Measurements from ENCODE around the gene IFNA13. TPM values are rescaled to one million over a fixed set of nuclear protein-coding genes. Genes with fewer than 3 reads are reported as not detected.
A peak's percentile ranks its signal among the peaks of the same experiment; 100 is the strongest.

IFNA13 gene
- not detected for polyA plus RNA-seq (2012; ENCODE audit: missing spikeins)

GRCh38 chr9:21367957-21368356, at the start of gene IFNA13:
TSS of gene IFNA13 (minus strand) at chr9:21368057. CDS start at chr9:21368010, 47 bp downstream.
- FAIRE-seq (peak; percentile 14), DNase-seq (ENCODE audit: insufficient read length) (no peak)

GRCh38 chr9:21415493-21416267, 47.8 kb upstream of the IFNA13 start:
- no peak for TF ChIP-seq POLR2A (IDR thresholded peaks at IDR 0.05; ENCODE audit: low read depth, low read length)
- no peak for TF ChIP-seq TAF1 (IDR thresholded peaks at IDR 0.05; ENCODE audit: borderline replicate concordance, low read depth, low read length)
- TF ChIP-seq POLR2AphosphoS5 (IDR thresholded peaks at IDR 0.05; ENCODE audit: low read depth, low read length), result no peak
- no peak for DNase-seq (ENCODE audit: insufficient read length)
- FAIRE-seq, result no peak

More at GRCh38 chr9:21367957-21368356, at the start of gene IFNA13:
- TF ChIP-seq TAF1 (IDR thresholded peaks at IDR 0.05; ENCODE audit: borderline replicate concordance, low read depth, low read length), result no peak
- TF ChIP-seq POLR2A (IDR thresholded peaks at IDR 0.05; ENCODE audit: low read depth, low read length), result no peak
- no peak for TF ChIP-seq POLR2AphosphoS5 (IDR thresholded peaks at IDR 0.05; ENCODE audit: low read depth, low read length)

- TF ChIP-seq POLR2A (IDR thresholded peaks at IDR 0.05; ENCODE audit: low read depth, low read length), result no peak
- no peak for TF ChIP-seq POLR2AphosphoS5 (IDR thresholded peaks at IDR 0.05; ENCODE audit: low read depth, low read length)
- no peak for TF ChIP-seq TAF1 (IDR thresholded peaks at IDR 0.05; ENCODE audit: borderline replicate concordance, low read depth, low read length)
- FAIRE-seq (no peak), DNase-seq (ENCODE audit: insufficient read length) (no peak)
These were observed 46.5 kb upstream of the IFNA13 start for GRCh38 chr9:21414220-21414940.

GRCh38 chr9:21413624-21414023, 45.8 kb upstream of the IFNA13 start:
- FAIRE-seq (no peak), DNase-seq (ENCODE audit: insufficient read length) (no peak)
- TF ChIP-seq TAF1 (IDR thresholded peaks at IDR 0.05; ENCODE audit: borderline replicate concordance, low read depth, low read length) (no peak), POLR2A (IDR thresholded peaks at IDR 0.05; ENCODE audit: low read depth, low read length) (no peak), POLR2AphosphoS5 (IDR thresholded peaks at IDR 0.05; ENCODE audit: low read depth, low read length) (no peak)

GRCh38 chr9:21413151-21413550, 45.3 kb upstream of the IFNA13 start:
- no peak for DNase-seq (ENCODE audit: insufficient read length)
- FAIRE-seq, result no peak
- TF ChIP-seq POLR2A (IDR thresholded peaks at IDR 0.05; ENCODE audit: low read depth, low read length), result no peak
- TF ChIP-seq POLR2AphosphoS5 (IDR thresholded peaks at IDR 0.05; ENCODE audit: low read depth, low read length), result no peak
- TF ChIP-seq TAF1 (IDR thresholded peaks at IDR 0.05; ENCODE audit: borderline replicate concordance, low read depth, low read length), result no peak

- no peak for TF ChIP-seq POLR2AphosphoS5 (IDR thresholded peaks at IDR 0.05; ENCODE audit: low read depth, low read length)
- TF ChIP-seq POLR2A (IDR thresholded peaks at IDR 0.05; ENCODE audit: low read depth, low read length), result no peak
- FAIRE-seq (no peak), DNase-seq (ENCODE audit: insufficient read length) (no peak)
These were observed 44.2 kb upstream of the IFNA13 start for GRCh38 chr9:21412107-21412506.

- no peak for TF ChIP-seq TAF1 (IDR thresholded peaks at IDR 0.05; ENCODE audit: borderline replicate concordance, low read depth, low read length)
- no peak for TF ChIP-seq POLR2AphosphoS5 (IDR thresholded peaks at IDR 0.05; ENCODE audit: low read depth, low read length)
- no peak for TF ChIP-seq POLR2A (IDR thresholded peaks at IDR 0.05; ENCODE audit: low read depth, low read length)
- DNase-seq (ENCODE audit: insufficient read length), result no peak
- FAIRE-seq, result no peak
These were observed 41.0 kb upstream of the IFNA13 start, which contains the start of gene IFNA8 for GRCh38 chr9:21408817-21409216. TSS of gene IFNA8 (plus strand) at chr9:21409117. CDS start at chr9:21409177, 60 bp downstream.

- FAIRE-seq (no peak), DNase-seq (ENCODE audit: insufficient read length) (no peak)
- TF ChIP-seq TAF1 (IDR thresholded peaks at IDR 0.05; ENCODE audit: borderline replicate concordance, low read depth, low read length) (no peak), POLR2AphosphoS5 (IDR thresholded peaks at IDR 0.05; ENCODE audit: low read depth, low read length) (no peak), POLR2A (IDR thresholded peaks at IDR 0.05; ENCODE audit: low read depth, low read length) (no peak)
These were observed 36.3 kb upstream of the IFNA13 start for GRCh38 chr9:21404146-21404545.

- TF ChIP-seq TAF1 (IDR thresholded peaks at IDR 0.05; ENCODE audit: borderline replicate concordance, low read depth, low read length), result no peak
- TF ChIP-seq POLR2A (IDR thresholded peaks at IDR 0.05; ENCODE audit: low read depth, low read length), result no peak
- no peak for TF ChIP-seq POLR2AphosphoS5 (IDR thresholded peaks at IDR 0.05; ENCODE audit: low read depth, low read length)
- DNase-seq (ENCODE audit: insufficient read length), result peak; percentile 1
- no peak for FAIRE-seq
These were observed 34.8 kb upstream of the IFNA13 start for GRCh38 chr9:21402386-21403251.

GRCh38 chr9:21399956-21400355, 32.1 kb upstream of the IFNA13 start:
- no peak for FAIRE-seq
- TF ChIP-seq POLR2AphosphoS5 (IDR thresholded peaks at IDR 0.05; ENCODE audit: low read depth, low read length), result no peak
- no peak for TF ChIP-seq TAF1 (IDR thresholded peaks at IDR 0.05; ENCODE audit: borderline replicate concordance, low read depth, low read length)
- no peak for TF ChIP-seq POLR2A (IDR thresholded peaks at IDR 0.05; ENCODE audit: low read depth, low read length)
- DNase-seq (ENCODE audit: insufficient read length), result no peak

GRCh38 chr9:21398955-21399489, 31.2 kb upstream of the IFNA13 start:
- TF ChIP-seq TAF1 (IDR thresholded peaks at IDR 0.05; ENCODE audit: borderline replicate concordance, low read depth, low read length), result no peak
- no peak for TF ChIP-seq POLR2A (IDR thresholded peaks at IDR 0.05; ENCODE audit: low read depth, low read length)
- no peak for TF ChIP-seq POLR2AphosphoS5 (IDR thresholded peaks at IDR 0.05; ENCODE audit: low read depth, low read length)

More at GRCh38 chr9:21398955-21399489, 31.2 kb upstream of the IFNA13 start:
- FAIRE-seq (no peak), DNase-seq (ENCODE audit: insufficient read length) (no peak)

All from GM12892 (cell line).